ENCODE data around the gene BCL2L1.
"Not testable (repeated sequence)": the region's sequence is repeated elsewhere in the genome, so short reads cannot be mapped to it uniquely, and the experiment has no call there.

Gene BCL2L1

DNA sequence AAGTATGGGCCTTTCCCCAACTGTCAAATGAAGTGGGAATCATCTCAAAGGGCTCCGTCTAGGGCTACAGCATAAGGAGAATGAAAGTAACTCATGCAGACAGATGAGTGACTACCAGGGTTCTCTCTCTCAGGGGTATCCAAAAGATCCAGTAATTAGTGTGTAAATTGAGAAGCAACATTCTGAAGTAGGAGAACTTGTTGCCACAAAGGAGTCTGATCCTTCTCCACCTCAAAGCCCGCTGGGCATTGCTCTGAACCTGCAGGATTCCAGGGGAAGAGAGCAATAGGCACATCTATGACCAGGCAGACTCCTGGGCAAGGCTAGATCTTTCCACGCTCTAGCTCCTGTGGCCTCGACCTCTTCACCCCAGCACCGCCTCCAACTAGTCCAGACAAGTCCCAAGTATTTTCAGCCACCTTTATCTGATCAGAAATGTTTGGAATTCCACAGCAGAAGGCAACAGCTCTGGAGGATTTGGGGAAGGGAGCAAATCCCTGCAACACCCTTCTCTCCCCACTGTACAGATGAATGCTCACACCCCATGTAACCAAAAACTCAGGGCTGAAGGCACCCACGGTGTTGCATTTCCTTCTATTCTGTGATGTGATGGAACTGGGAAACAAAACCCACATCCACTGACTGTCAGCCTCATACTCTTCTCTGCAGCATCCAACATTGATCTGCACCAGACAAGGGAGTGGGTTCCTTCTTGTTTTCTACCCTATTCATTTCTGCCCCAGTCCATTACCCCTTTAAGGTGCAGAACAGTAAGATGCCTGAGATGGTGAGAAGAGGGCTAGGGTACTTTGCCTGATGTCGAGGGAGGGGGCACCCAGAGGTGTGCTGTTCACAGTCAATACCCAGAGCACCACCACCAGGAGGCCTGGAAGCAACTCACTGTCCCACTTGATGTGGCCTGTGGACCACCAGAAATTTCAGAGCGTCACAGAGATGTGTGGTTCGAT is 44.0 kb downstream of the BCL2L1 start:
- in situ Hi-C loops (cut with HindIII; ENCODE audit: low sequenced_read_pairs): no loop called here

DNA sequence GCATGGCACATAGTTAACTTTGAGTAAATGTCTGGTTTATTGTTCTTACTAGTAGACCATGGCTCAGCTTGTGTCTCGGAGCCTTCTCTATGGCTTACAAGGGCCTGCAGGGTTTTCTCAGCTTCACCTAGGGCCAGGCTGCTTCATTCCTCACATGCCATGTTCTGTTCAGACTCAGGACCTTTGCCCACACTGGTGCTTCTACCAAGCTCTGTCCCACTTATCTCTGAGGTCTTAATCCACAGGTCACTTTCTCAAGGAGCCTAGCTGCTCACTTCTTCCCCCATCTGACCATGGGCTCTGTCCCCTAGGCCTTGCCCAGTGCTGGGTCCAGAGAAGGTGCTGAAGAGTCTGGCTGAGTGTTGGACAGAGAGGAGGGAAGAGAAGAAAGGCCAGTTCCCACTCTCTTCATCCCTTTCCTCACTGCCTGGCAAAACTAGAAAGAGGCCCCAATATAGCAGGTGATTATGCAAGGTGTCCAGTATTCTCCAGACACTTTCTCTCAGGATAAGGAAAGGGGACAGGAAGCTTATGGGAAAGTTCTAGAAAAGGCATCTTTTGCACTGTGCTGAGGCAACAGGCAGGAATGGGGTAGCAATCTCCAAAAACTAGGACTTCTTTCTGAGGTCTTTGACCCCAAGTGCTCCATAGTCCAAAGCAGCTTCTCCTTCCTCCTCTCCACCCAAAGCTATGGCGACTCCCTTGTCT is 45.0 kb downstream of the BCL2L1 start:
- in situ Hi-C loops (cut with HindIII; ENCODE audit: low sequenced_read_pairs): no loop called here

DNA sequence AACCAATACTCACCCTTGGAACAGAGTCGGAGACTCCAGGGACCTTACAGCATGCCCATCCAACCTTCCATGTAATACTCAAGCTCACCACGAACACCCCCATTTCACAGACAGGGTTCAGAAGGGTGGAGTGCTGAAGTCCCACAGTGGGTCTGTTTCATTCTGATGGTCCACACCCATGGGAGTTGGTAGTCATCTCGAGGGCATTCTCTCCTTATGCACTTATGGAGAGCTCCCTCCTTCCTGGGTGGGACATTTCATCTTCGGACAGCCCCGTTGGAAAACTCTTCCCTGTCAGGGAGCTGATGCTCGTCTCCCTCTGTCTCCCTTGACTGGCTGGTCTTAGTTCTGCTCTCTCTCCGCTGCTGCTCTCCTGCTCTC is 46.1 kb downstream of the BCL2L1 start:
- in situ Hi-C loops (cut with HindIII; ENCODE audit: low sequenced_read_pairs): no loop called here

DNA sequence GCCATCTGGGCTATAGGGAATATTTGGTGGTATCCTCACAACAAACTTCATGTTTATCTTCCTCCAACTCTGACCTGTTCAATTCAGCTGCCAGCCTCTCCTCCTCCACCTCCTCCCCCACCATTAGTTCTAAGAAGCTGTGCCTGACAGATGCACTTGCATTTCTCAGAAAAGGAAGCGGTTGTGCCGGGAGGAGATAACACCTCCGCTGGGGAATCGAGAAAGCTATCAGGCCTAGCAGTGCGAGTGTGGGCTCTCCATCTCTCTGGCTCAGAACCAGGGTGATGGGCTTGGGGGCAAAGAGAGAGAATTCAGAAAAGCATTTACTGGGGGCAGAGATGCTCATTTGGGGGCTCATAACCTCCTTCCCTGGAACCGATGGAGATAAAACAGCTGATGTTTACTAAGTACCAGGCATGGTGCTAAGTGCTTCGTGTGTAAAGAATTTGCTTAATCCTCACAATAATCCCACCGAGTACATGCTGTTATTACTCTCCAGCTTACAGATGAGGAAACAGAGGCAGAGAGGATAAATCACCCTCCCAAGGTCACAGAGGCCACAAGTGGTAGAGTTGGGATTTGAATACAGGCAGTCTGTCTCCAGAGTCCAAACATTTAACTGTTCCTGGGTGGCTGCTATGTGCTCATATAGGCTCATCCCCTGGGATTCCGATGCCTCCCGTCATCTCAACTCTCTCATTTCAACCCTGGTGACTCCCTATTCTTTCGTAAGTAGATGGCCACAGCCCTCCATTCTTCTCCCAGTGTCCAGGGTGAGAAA is 46.6 kb downstream of the BCL2L1 start:
- in situ Hi-C loops (cut with HindIII; ENCODE audit: low sequenced_read_pairs): no loop called here

DNA sequence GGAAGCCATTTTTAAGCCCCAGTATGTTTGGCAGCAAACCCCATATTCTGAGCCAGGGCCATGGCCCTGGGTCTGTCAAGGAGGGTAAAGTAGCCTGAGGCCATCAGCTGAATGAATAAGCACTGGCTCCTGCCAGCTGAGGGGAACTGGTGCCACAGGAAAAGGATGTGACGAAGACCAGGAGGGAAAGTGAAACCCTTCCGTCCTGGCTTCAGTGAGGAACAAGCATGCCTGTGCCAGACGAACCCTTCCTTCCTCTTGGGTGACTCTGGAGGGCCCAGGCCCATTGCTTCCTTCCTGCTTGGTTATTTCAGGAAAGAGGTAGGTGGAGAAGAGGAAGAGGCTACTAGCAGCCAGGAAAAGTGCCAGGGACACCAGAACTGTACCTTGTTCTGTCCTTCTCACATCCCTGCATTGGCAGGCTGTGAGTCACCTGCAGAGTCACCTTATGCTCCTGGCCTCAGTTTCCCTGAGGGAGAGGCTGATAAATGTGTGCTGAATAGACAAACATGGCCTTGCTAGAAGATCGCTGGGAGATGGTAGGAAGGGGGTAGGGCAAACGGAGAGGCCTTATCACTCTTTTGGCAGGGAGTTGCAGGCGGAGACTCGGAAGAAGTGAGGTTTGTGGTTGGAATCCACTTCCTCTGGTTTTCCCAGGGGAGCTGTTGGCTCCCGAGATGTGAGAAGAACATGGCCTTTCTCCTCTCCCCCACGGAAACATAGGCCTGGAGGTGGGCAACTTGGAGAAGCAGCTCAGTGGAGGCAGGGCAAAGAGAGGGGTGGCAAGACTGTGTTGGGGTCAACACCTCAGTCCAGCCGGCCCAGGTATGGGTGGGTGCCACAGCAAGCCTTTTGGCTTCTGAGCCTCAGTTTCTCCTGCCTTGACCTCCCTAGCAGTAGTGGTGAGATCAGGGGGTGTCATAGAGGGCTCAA is 47.5 kb downstream of the BCL2L1 start:
- in situ Hi-C loops (cut with HindIII; ENCODE audit: low sequenced_read_pairs): no loop called here

DNA sequence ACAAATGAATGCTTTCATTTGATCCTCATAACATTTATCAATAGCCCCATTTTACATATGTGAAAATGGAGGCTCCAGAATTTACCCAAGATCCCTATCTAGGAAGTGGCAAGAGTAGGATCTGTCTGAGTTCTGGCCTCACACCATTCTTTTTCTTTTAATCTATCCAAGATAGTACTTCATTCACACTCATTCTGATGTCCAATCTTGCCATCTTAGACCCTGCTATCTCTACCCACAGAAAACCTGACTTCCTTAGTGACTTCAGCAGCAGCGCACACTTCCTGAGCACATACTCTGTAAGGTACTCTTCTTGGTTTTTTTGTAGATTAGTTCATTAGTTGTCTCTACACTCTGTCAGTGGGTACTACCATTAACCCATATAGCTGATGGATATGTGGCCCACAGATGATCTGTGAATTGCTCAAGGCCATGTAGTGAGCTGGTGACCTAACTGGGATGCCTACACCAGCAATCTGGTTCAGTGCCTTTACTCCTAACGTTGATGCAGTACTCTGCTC is 48.7 kb downstream of the BCL2L1 start:
- in situ Hi-C loops (cut with HindIII; ENCODE audit: low sequenced_read_pairs): no loop called here

DNA sequence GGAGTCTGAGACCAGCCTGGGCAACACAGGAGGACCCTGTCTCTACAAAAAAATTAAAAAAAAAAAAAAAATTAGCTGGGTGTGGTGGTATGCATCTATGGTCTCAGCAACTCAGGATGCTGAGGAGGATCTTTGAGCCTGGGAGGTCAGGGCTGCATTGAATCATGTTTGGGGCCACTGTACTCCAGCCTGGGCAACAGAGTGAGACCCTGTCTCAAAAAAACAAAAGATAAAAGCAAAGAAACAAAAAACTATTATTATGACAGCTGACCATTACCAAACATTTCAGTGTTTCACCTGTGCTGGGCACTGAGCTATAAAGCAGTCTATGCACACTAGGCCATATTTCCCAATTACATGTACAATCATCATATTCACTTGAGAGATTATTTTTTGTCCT is 49.2 kb downstream of the BCL2L1 start:
- in situ Hi-C loops (cut with HindIII; ENCODE audit: low sequenced_read_pairs): no loop called here

DNA sequence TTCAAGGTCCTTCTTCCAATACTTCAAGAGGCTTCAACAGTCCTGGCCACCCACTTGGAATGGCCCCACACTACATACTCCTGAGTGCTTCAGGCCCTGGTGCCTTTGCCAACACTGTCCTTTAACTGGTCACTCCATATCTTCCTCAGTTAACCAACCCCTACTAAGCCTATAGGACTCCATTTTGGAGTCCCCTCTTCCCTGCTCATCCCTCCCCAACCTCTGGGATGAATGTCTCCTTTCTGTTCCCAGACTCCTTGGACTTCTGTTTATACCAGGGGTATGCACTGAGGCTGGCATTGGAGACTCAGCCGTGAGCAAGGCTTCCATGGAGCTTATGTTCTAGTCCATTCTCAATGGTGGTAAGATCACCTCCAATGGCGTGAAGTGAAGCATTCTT is 51.3 kb downstream of the BCL2L1 start:
- in situ Hi-C loops (cut with HindIII; ENCODE audit: low sequenced_read_pairs): no loop called here

DNA sequence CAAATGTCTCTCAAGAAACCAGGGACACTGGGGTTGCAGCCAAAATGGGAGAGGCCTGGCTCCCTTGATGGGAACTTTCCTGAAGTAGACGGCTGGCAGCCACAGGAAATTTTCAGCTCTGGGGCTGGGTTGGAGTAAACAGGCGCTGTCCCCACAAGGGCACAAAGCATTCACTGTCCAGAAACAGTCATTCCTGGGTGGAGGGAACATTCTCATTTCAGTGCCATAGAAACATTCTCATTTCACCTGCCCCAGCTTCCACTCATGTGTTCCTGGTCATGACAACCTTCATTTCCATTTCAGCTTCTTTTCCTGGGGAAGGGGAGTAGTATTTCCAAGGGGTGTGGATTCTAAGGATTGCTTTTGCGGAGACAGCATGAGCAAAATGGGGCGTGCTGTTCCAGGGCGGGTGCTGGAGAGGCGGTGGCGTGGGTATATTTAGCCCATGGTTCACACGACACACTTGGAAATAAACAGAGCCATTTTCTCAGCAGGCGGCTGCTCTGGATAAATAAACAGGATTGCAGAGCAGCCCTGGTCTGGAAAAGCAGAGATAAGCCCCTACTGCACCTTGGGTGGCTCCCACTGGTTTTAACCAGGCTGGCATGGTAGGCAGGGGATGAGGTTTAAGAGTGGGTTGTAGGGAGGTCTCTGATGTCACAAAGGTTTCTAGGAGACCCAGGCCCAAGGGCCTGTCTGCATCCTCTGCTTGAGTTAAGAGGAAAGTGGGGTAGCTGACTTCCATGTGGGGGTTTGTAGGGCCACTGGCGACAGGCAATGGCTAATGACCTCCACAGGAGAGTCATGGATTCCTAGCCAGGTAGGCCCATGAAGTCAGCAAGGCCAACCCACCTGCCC is 52.1 kb downstream of the BCL2L1 start:
- in situ Hi-C loops (cut with HindIII; ENCODE audit: low sequenced_read_pairs): no loop called here

DNA sequence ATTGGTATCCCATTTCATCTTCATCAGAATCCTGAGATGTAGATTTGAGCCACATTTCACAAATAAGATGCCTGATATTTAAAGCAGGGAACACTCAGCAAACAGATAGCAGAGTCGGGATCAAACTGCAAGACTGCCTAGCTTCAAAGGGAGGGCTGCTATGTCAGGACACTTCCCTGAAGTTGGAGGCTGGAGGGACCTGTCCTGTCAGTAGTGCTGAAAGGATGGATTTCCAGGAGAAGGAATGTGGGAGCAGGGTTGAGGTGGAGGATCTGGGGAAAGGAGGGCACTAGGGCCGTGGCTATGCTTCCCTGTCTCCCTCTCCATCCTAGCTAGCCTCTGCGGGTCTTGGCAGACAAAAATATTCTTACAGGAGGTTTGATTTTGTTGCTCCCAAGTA is 52.8 kb downstream of the BCL2L1 start:
- in situ Hi-C loops (cut with HindIII; ENCODE audit: low sequenced_read_pairs): no loop called here

DNA sequence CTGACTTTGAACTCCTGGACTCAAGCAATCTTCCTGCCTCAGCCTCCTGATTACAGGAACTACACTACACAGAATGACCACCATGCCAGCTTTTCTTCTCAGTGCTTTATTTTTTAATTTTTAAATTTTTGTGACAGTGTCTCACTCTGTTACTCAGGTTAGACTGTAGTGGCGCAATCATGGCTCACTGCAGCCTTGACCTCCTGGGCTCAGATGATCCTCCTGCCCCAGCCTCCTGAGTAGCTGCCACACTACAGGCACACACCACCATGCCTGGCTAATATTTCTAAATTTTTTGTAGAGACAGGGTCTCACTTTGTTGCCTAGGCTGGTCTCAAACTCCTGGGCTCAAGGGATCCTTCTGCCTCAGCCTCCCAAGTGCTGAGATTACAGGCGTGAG is 53.7 kb downstream of the BCL2L1 start:
- in situ Hi-C loops (cut with HindIII; ENCODE audit: low sequenced_read_pairs): not testable (repeated sequence)

DNA sequence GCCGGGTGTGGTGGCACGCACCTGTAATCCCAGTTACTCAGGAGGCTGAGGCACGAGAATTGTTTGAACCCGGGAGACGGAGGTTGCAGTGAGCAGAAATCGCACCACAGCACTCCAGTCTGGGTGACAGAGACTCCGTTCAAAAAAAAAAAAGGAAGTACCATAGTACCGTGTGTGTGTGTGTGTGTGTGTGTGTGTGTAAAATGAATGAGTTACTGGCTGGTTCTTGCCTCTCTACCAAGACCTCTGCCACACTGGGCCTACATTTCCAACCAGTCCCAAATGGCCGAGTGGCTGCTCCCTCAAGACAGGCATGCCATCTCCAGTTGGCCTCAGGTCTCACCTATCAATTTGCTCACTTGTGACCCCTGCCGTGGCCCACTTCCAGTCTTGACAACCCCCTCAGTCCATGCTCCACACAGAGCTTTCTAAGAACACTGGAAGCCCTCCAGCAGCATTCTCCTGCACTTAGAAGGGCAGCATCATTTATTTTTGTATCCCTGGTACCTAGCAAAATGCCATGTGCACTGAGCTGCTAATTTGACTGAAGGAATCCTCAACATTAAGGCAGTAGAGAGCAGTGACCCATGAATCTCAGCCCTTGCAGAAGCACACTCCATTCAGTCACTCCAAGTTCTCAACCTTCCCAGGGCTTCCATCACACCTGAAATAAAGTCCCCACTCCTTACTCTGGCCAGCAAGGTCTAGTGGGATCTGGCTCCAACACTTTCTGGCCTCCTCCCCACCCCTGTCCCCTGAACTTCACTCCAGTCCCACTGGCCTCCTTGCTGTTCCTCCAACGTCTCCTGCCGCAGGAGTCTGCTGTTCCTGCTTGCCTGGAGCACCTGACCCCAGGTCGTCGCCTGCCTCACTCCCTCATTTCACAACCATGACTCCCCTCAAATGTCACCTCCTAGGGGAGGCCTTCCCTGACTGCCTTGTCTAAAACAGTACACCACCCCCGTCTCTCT is 55.1 kb downstream of the BCL2L1 start:
- in situ Hi-C loops (cut with HindIII; ENCODE audit: low sequenced_read_pairs): no loop called here

DNA sequence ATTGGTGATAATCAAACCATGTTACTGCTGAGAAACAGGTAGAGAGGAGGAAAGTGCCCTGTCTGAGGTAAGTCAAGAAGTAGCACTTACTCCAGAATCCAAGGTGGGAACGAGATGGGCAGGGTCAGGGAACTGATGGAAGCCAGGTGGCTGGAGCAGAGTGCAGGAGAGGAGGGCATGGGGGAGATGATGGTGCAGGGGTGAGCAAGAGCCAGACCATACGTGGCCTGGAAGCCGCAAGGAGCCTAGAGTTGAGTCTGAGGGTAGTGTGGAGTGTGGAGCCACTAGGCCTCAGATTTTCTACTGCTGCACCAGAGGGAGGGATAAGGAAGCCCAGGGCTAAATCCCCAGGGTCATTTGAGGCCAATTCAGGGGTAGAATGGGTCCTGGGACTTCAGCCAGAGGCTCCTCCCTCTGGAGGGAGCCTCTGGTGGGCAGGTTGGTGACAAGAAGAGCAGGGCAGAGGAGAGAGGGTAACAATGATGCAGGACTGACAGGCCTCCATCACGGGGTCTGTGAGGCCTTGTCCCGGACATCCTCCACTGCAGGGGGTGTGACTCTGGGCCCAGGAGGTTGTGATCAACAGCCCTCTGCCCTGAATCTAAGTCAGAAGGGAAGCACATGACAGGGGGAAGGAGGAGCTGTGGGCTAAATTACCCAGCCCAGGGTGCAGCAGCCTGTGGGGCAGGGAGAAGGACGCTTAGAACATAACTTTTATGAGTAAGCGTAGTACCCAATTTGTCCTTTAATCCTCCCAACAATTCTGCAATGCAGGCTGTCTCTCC is 56.2 kb downstream of the BCL2L1 start:
- in situ Hi-C loops (cut with HindIII; ENCODE audit: low sequenced_read_pairs): no loop called here

DNA sequence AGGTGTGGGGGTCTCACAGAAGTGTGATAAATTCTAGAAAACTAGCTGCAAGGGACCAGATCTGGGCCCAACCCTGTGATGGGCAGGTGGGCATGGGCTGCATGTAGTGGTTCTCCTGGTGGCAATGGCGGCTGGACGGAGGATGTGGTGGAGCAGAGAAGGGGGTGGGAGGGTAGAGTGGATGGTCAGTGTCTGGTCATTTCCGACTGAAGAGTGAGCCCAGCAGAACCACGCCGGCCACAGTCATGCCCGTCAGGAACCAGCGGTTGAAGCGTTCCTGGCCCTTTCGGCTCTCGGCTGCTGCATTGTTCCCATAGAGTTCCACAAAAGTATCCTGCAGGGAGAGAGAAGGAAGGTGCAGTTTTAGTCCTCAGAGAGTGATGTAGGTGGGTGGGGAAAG is 56.9 kb downstream of the BCL2L1 start:
- in situ Hi-C loops (cut with HindIII; ENCODE audit: low sequenced_read_pairs): no loop called here

DNA sequence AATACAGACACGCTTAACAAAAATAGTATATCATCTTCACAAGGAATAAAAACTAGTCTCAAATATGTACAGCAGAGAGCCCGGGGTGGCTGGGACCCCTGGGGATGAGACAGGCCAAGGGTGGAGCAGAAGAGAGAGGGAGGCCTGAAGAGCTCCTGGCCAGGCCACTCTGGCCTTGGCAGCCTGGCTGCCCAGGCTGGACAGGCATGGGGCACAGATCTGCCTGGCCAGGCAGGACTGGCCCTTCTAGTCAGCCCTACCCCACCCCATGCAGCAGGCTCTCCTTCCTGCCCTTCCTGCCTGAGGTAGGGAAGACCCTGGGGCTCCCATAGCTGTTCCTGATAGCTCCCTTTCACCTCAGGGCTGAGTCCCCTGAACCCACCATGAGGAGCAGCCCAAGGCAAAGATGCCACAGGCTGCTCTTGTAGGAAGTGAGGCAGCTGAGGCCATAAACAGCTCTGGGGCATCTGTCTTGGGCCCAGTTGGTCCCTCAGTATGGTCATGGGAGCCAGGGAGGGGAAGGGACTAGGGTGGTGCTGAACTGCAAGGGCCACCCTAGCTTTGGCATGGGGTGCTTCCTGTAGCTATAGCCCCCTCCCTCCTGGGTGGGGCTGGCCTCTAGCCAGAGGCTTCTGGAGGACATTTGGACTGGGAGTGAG is 57.8 kb downstream of the BCL2L1 start:
- in situ Hi-C loops (cut with HindIII; ENCODE audit: low sequenced_read_pairs): no loop called here

DNA sequence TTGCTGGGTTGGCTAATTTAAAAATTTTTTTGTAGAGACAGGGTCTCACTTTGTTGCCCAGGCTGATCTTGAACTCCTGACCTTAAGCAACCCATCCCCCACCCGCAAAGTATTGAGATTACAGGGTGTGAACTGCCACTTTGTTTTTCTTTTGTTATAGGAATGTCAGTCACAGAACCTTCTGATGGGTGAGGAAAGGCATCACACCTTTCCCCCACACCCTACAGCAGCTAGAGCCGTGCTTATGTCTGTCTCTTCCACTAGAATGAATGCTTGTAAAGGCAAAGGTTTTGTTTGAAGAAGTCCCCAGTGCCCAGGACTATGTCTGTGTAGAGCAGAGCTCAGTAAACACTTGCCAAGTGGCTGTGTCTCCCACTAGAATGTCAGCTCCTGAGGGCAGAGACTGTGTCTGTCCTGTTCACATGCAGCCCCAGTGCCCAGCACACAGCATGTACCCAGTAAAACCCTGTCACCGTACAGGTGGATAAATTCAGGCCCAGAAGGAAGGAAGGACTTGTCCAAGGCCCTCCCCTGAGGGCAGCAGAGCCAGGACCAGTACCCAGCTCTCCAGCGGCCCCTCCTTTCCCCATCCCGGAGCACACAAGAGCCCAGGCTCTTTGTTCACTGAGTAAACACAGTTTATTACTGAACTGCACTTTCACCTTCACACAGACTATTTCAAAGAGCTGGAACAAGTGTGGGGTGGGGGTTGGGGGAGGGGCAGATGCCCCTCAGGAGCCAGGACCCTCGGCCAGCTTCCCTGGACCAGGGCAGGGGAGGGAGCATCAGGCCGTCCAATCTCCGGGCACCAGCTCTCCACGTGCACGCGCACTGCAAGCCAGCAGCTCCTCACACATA is 58.6 kb downstream of the BCL2L1 start:
- in situ Hi-C loops (cut with HindIII; ENCODE audit: low sequenced_read_pairs): no loop called here

All from endothelial cell of hepatic sinusoid (primary cell).